Activated naive CD8-positive, alpha-beta T cell treated with anti-CD3 and anti-CD28 coated beads, Interleukin-2, amount 10 ng/mL, durations not matched to agents 7 days and 5 days (primary cell): Measurements from ENCODE around the gene EEPD1. TPM values are rescaled to one million over a fixed set of nuclear protein-coding genes. Genes with fewer than 3 reads are reported as not detected.

Experiments used
- ATAC-seq: fragments of 150-1000 bp; cut with Tn5 transposase; one replicate; pipeline ENCODE4 v1.10.0; 2021; ENCODE audit warnings: low read depth, moderate library complexity
- POLR2A ChIA-PET: fragments of 350-600 bp; sonication (Branson Sonifier 250); formaldehyde crosslinking; loops from one replicate; lab custom pipeline; 2021; ENCODE audit warnings: antibody characterized with exemption; lab: Charles Lee
- DNase-seq: peaks from one replicate; pipeline ENCODE4 v3.0.0; 2021
- H3K27ac Mint-ChIP-seq: one replicate; pipeline ENCODE4 v1.8.0; 2022; ENCODE audit warnings: mild to moderate bottlenecking, mixed read lengths
- H3K27me3 Mint-ChIP-seq: one replicate; pipeline ENCODE4 v1.8.0; 2022; ENCODE audit warnings: mild to moderate bottlenecking, moderate library complexity, mixed read lengths
- H3K36me3 Mint-ChIP-seq: one replicate; pipeline ENCODE4 v1.8.0; 2021; ENCODE audit warnings: mild to moderate bottlenecking, mixed read lengths
- H3K4me1 Mint-ChIP-seq: one replicate; pipeline ENCODE4 v1.8.0; 2021; ENCODE audit warnings: mixed read lengths
- H3K4me3 Mint-ChIP-seq: one replicate; pipeline ENCODE4 v1.8.0; 2022; ENCODE audit warnings: mild to moderate bottlenecking, moderate library complexity, mixed read lengths
- H3K9me3 Mint-ChIP-seq: one replicate; pipeline ENCODE4 v1.8.0; 2021; ENCODE audit warnings: mixed read lengths
- total RNA-seq, 2 experiments: library from RNA; stranded (reverse); gene quantifications; one replicate each; pipeline ENCODE4 v1.2.3, GENCODE V29; 2021

EEPD1 gene
- total RNA-seq, 2 experiments from 2014 or later: 2.0 to 2.3 TPM

- Mint-ChIP-seq H3K27ac (no peak overlapping the region), H3K36me3 (no peaks in the 10 kb centered on the region), H3K27me3 (no peaks in the 10 kb centered on the region), H3K4me3 (no peak overlapping the region), H3K4me1 (peaks cover 5% of the 10 kb centered on the region), H3K9me3 (no peaks in the 10 kb centered on the region)
- DNase-seq (no peak), ATAC-seq (no peak)
- POLR2A ChIA-PET: no interaction called here
Observed at GRCh38 chr7:36262309-36263094, 109.4 kb downstream of the EEPD1 start.

GRCh38 chr7:36263095-36263484 is 110.0 kb downstream of the EEPD1 start:
- no peak for ATAC-seq
- Mint-ChIP-seq H3K4me1 (peaks cover 5% of the 10 kb centered on the region), H3K27me3 (no peaks in the 10 kb centered on the region), H3K27ac (no peak overlapping the region), H3K9me3 (no peaks in the 10 kb centered on the region), H3K36me3 (no peaks in the 10 kb centered on the region), H3K4me3 (no peak overlapping the region)
- DNase-seq: no peak
- POLR2A ChIA-PET: no interaction called here

GRCh38 chr7:36264123-36264801 is 111.2 kb downstream of the EEPD1 start:
- H3K36me3 Mint-ChIP-seq: no peaks in the 10 kb centered on the region
- H3K27me3 Mint-ChIP-seq: no peaks in the 10 kb centered on the region
- peaks cover 5% of the 10 kb centered on the region for H3K4me1 Mint-ChIP-seq
- H3K4me3 Mint-ChIP-seq: no peak overlapping the region
- no peaks in the 10 kb centered on the region for H3K9me3 Mint-ChIP-seq
- ATAC-seq: no peak
- no peak overlapping the region for H3K27ac Mint-ChIP-seq
- POLR2A ChIA-PET: no interaction called here
- no peak for DNase-seq

- no peaks in the 10 kb centered on the region for H3K27me3 Mint-ChIP-seq
- H3K36me3 Mint-ChIP-seq: no peaks in the 10 kb centered on the region
- POLR2A ChIA-PET: interaction anchor here (0.7 kb wide), 1 partner anchor 26 kb away, joined by 4 read pairs; no protein-coding TSS in a partner anchor
- peaks cover 5% of the 10 kb centered on the region for H3K4me1 Mint-ChIP-seq
- no peak for DNase-seq
- H3K4me3 Mint-ChIP-seq: no peak overlapping the region
- ATAC-seq: no peak
- H3K27ac Mint-ChIP-seq: no peak overlapping the region
- no peaks in the 10 kb centered on the region for H3K9me3 Mint-ChIP-seq
Observed at GRCh38 chr7:36264913-36265516, 112.0 kb downstream of the EEPD1 start.

- POLR2A ChIA-PET: no interaction called here
- no peaks in the 10 kb centered on the region for H3K36me3 Mint-ChIP-seq
- ATAC-seq: no peak
Observed at GRCh38 chr7:36265680-36266079, 112.6 kb downstream of the EEPD1 start.

GRCh38 chr7:36266190-36266589 is 113.1 kb downstream of the EEPD1 start:
- Mint-ChIP-seq H3K9me3 (no peaks in the 10 kb centered on the region), H3K4me1 (peaks cover 4% of the 10 kb centered on the region), H3K36me3 (no peaks in the 10 kb centered on the region), H3K4me3 (no peak overlapping the region), H3K27ac (no peak overlapping the region), H3K27me3 (no peaks in the 10 kb centered on the region)
- POLR2A ChIA-PET: no interaction called here
- ATAC-seq: no peak
- DNase-seq: no peak

More at GRCh38 chr7:36265680-36266079, 112.6 kb downstream of the EEPD1 start:
- no peak overlapping the region for H3K27ac Mint-ChIP-seq
- H3K9me3 Mint-ChIP-seq: no peaks in the 10 kb centered on the region
- H3K4me3 Mint-ChIP-seq: no peak overlapping the region
- H3K27me3 Mint-ChIP-seq: no peaks in the 10 kb centered on the region
- H3K4me1 Mint-ChIP-seq: peaks cover 5% of the 10 kb centered on the region
- no peak for DNase-seq

GRCh38 chr7:36266683-36267082 is 113.6 kb downstream of the EEPD1 start:
- POLR2A ChIA-PET: no interaction called here

GRCh38 chr7:36272211-36272566 is 119.1 kb downstream of the EEPD1 start:
- DNase-seq: no peak
- POLR2A ChIA-PET: no interaction called here
- Mint-ChIP-seq H3K27me3 (no peaks in the 10 kb centered on the region), H3K4me3 (no peak overlapping the region), H3K27ac (no peak overlapping the region), H3K9me3 (no peaks in the 10 kb centered on the region), H3K36me3 (no peaks in the 10 kb centered on the region), H3K4me1 (no peaks in the 10 kb centered on the region)
- ATAC-seq: no peak

More at GRCh38 chr7:36266683-36267082, 113.6 kb downstream of the EEPD1 start:
- Mint-ChIP-seq H3K36me3 (no peaks in the 10 kb centered on the region), H3K27me3 (no peaks in the 10 kb centered on the region), H3K4me1 (no peaks in the 10 kb centered on the region), H3K4me3 (no peak overlapping the region), H3K27ac (no peak overlapping the region), H3K9me3 (no peaks in the 10 kb centered on the region)
- DNase-seq (no peak), ATAC-seq (no peak)

GRCh38 chr7:36272567-36273269 is 119.7 kb downstream of the EEPD1 start:
- Mint-ChIP-seq H3K27ac (no peak overlapping the region), H3K9me3 (no peaks in the 10 kb centered on the region), H3K4me3 (no peak overlapping the region), H3K4me1 (no peaks in the 10 kb centered on the region), H3K27me3 (no peaks in the 10 kb centered on the region), H3K36me3 (no peaks in the 10 kb centered on the region)
- ATAC-seq (no peak), DNase-seq (no peak)
- POLR2A ChIA-PET: no interaction called here

- Mint-ChIP-seq H3K4me3 (no peak overlapping the region), H3K27me3 (no peaks in the 10 kb centered on the region), H3K36me3 (no peaks in the 10 kb centered on the region), H3K27ac (no peak overlapping the region), H3K9me3 (no peaks in the 10 kb centered on the region), H3K4me1 (no peaks in the 10 kb centered on the region)
- POLR2A ChIA-PET: no interaction called here
- DNase-seq (no peak), ATAC-seq (no peak)
Observed at GRCh38 chr7:36273836-36274235, 120.8 kb downstream of the EEPD1 start.

GRCh38 chr7:36275735-36276284 is 122.8 kb downstream of the EEPD1 start:
- POLR2A ChIA-PET: no interaction called here
- no peak for ATAC-seq
- no peaks in the 10 kb centered on the region for H3K4me1 Mint-ChIP-seq
- no peak for DNase-seq
- no peak overlapping the region for H3K4me3 Mint-ChIP-seq
- no peaks in the 10 kb centered on the region for H3K36me3 Mint-ChIP-seq
- no peak overlapping the region for H3K27ac Mint-ChIP-seq
- H3K9me3 Mint-ChIP-seq: no peaks in the 10 kb centered on the region
- peaks cover 5% of the 10 kb centered on the region for H3K27me3 Mint-ChIP-seq

- POLR2A ChIA-PET: no interaction called here
- Mint-ChIP-seq H3K9me3 (no peaks in the 10 kb centered on the region), H3K4me1 (no peaks in the 10 kb centered on the region), H3K27ac (no peak overlapping the region), H3K27me3 (peaks cover 5% of the 10 kb centered on the region), H3K36me3 (no peaks in the 10 kb centered on the region), H3K4me3 (no peak overlapping the region)
- ATAC-seq: no peak
- DNase-seq: no peak
Observed at GRCh38 chr7:36276428-36277248, 123.6 kb downstream of the EEPD1 start.

GRCh38 chr7:36277249-36277542 is 124.1 kb downstream of the EEPD1 start:
- H3K27me3 Mint-ChIP-seq: peaks cover 5% of the 10 kb centered on the region
- H3K4me1 Mint-ChIP-seq: no peaks in the 10 kb centered on the region
- H3K4me3 Mint-ChIP-seq: no peak overlapping the region
- no peaks in the 10 kb centered on the region for H3K9me3 Mint-ChIP-seq
- ATAC-seq (no peak), DNase-seq (no peak)
- no peaks in the 10 kb centered on the region for H3K36me3 Mint-ChIP-seq
- POLR2A ChIA-PET: no interaction called here
- H3K27ac Mint-ChIP-seq: no peak overlapping the region
